Measurements from ENCODE around the gene STAT6. TPM values are rescaled to one million over a fixed set of nuclear protein-coding genes. Genes with fewer than 3 reads are reported as not detected.

The STAT6 gene
- total RNA-seq, 2 donors from 2014 or later: 158 to 198 TPM

DNA sequence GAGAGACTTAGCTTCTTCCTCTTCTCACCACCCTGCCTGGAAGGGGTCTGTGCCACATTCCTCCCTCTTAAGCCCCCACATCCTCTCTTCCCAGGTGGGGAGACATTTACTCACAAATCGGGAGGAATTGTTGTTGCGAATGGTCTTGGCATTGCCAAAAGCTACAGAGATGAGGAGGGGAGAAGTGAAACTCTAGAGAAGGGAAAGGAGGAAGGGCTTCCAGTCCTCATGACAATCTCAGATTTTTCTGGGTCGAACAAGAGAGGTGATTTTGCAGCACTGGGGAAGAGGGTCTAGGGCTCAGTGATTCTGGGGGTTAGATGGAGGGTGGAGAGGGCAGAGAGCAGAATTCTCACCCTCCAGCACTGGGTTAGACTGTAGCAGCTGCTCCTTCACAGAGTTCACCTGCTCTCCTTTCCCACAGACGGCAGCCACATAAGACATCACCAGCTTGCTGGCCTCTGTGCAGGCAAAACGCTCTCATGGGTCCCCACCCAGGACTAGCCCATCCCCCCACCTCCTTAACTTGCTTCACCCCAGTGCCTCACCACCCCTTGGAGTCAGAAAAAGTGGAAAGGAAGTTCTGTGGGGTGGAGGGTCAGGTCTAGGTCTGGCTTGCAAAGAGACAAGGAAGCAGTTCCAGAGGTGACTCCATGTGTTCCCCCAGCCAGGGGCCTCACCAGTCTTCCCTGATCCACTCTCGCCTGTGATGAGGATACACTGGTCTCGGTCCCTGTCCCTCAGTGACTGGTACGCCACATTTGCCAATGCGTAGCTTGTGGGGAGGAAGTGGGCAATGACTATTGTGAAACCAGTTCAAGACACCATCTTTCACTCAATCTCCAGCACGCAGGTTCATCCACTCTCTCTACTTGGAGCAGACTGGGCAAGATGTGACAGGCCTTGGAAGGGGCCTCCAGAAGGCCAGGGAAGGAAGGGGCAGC, 63.9 kb downstream of the STAT6 start:
- ATAC-seq (peak; percentile 92 to 94), DNase-seq (ENCODE audit: low spot score) (peak; percentile 84)
- Mint-ChIP-seq H3K36me3 (no peaks in the 10 kb centered on the region), H3K27ac (peak overlapping the region; percentile 87 to 88), H3K27me3 (peaks cover 10 to 37% of the 10 kb centered on the region in 2 donors), H3K9me3 (no peaks in the 10 kb centered on the region), H3K4me1 (ENCODE audit: low read depth in 2 of 2) (peaks cover 27 to 40% of the 10 kb centered on the region in 2 donors), H3K4me3 (peak overlapping the region; percentile 79)

DNA sequence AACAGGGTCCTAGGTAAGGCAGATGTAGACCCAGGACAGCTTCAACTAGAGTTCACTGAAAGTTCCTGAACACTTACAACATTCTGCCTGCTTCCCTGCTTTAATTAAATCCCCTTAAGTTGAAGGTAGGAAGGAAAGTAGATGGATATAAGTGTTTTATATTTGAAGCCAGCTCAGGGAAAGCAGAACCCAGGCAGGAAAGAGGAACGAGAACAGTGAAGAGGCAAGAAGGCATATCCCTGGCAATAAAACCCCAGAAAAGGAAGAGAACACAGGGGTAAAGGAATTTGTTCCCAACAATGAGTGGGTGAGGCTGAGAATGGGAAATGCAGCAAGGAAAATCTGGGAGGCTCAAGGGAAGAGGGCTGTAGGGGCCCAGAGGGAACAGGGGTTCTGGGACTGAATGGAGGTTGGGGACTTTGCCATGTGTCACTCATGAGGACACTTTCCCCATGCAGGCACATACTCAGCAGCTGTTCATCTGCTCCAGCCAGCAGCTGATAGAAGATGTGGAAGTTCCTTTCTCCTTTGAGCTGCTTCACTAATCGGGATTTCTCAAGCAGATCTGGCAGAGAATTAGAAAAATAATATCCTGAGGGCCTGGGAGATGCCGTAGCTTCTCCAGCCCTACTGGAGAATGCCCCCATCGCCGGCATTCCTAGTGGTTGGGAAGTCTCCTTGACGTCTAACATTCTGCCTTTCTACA, 64.9 kb downstream of the STAT6 start:
- ATAC-seq (no peak), DNase-seq (ENCODE audit: low spot score) (no peak)
- Mint-ChIP-seq H3K27ac (peak overlapping the region; percentile 87 to 88), H3K4me1 (ENCODE audit: low read depth in 2 of 2) (peaks cover 27 to 40% of the 10 kb centered on the region in 2 donors), H3K4me3 (peak overlapping the region; percentile 79), H3K36me3 (no peaks in the 10 kb centered on the region), H3K27me3 (peaks cover 16 to 41% of the 10 kb centered on the region in 2 donors), H3K9me3 (no peaks in the 10 kb centered on the region)

Other genes starting within 250 kb of the STAT6 start
- not detected for gene SDR9C7, start 177.0 kb downstream of the STAT6 start, total RNA-seq
- under 1 TPM; 0.52 to 0.78 TPM for gene RDH16, start 153.8 kb downstream of the STAT6 start, total RNA-seq
- 10 to 100 TPM in 1 of 2 donors, 1 to 10 TPM in 1; 8.1 to 12.1 TPM for gene ZBTB39, start 104.8 kb downstream of the STAT6 start, total RNA-seq
- under 1 TPM in 1 of 2 donors, not detected in 1; 0.45 TPM for gene TAC3, start 94.8 kb downstream of the STAT6 start, total RNA-seq
- 1 to 10 TPM in 1 of 2 donors, under 1 TPM in 1; 0.48 to 2.5 TPM for gene MYO1A, start 61.2 kb downstream of the STAT6 start, total RNA-seq
- 10 to 100 TPM; 25.5 to 34.1 TPM for gene NEMP1, start 32.6 kb downstream of the STAT6 start, total RNA-seq
- 1 to 10 TPM; 7.7 to 8.0 TPM for gene NAB2, start 22.2 kb downstream of the STAT6 start, total RNA-seq
- gene LRP1, start 17.1 kb upstream of the STAT6 start, total RNA-seq: under 1 TPM; 0.42 to 0.45 TPM
- gene LRP1-AS, start 36.3 kb upstream of the STAT6 start, total RNA-seq: not detected
- under 1 TPM in 1 of 2 donors, not detected in 1; 0.73 TPM for gene NXPH4, start 105.4 kb upstream of the STAT6 start, total RNA-seq
- gene SHMT2, start 118.3 kb upstream of the STAT6 start, total RNA-seq: 100 to 1,000 TPM; 262 to 355 TPM
- 1 to 10 TPM; 2.5 to 6.1 TPM for gene STAC3, start 139.8 kb upstream of the STAT6 start, total RNA-seq

All from natural killer cell treated with Interleukin-12 subunit alpha and Interleukin-12 subunit beta and Interleukin-15 and Interleukin-18, amount 100 ng/mL, for 72 hours (primary cell).